MM.1S (cell line): ENCODE data around the gene TRABD2B.

Experiments used
- DNase-seq: peaks from one replicate; pipeline ENCODE4 v3.0.0-alpha.2; 2015
- H2AFZ ChIP-seq: fragments of 300-600 bp; sonication (generic); 2 replicates; pipeline ENCODE4 v1.6.0; 2016; ENCODE audit warnings: antibody characterized with exemption, low read length
- H3F3A ChIP-seq: fragments of 300-600 bp; sonication (generic); 2 replicates; pipeline ENCODE4 v1.6.1; 2016; ENCODE audit warnings: mild to moderate bottlenecking, antibody characterized with exemption, low read length, moderate library complexity, mixed read lengths; ENCODE audit not compliant: insufficient read depth
- H3K27ac ChIP-seq: fragments of 300-600 bp; sonication (generic); 2 replicates; pipeline ENCODE4 v1.5.1; 2016; ENCODE audit warnings: mild to moderate bottlenecking, low read length
- H3K27me3 ChIP-seq: fragments of 300-600 bp; sonication (generic); replicated peaks from 2 replicates; pipeline ENCODE4 v1.6.0; 2016; ENCODE audit warnings: low read length; ENCODE audit not compliant: insufficient read depth
- H3K36me3 ChIP-seq: fragments of 300-600 bp; sonication (generic); replicated peaks from 2 replicates; pipeline ENCODE4 v1.6.1; 2016; ENCODE audit warnings: mild to moderate bottlenecking, low read length, mixed read lengths; ENCODE audit not compliant: insufficient read depth
- H3K4me1 ChIP-seq: fragments of 300-600 bp; sonication (generic); 2 replicates; pipeline ENCODE4 v1.6.1; 2016; ENCODE audit warnings: low read length, mixed read lengths
- H3K4me2 ChIP-seq: fragments of 300-600 bp; sonication (generic); 2 replicates; pipeline ENCODE4 v1.6.0; 2016; ENCODE audit warnings: low read depth, low read length
- H3K4me3 ChIP-seq: fragments of 300-600 bp; sonication (generic); 2 replicates; pipeline ENCODE4 v1.5.1; 2016; ENCODE audit warnings: low read length, mixed read lengths
- H3K79me2 ChIP-seq: fragments of 300-600 bp; sonication (generic); 2 replicates; pipeline ENCODE4 v1.6.1; 2016; ENCODE audit warnings: mixed run types, low read length, mixed read lengths
- H3K9ac ChIP-seq: fragments of 300-600 bp; sonication (generic); 2 replicates; pipeline ENCODE4 v1.6.1; 2016; ENCODE audit warnings: low read length, mixed read lengths
- H3K9me2 ChIP-seq: fragments of 300-600 bp; sonication (generic); replicated peaks from 2 replicates; pipeline ENCODE4 v1.6.1; 2016; ENCODE audit warnings: mild to moderate bottlenecking, low read length, mixed read lengths; ENCODE audit not compliant: insufficient read depth
- H3K9me3 ChIP-seq: fragments of 300-600 bp; sonication (generic); replicated peaks from 2 replicates; pipeline ENCODE4 v1.6.1; 2016; ENCODE audit warnings: mild to moderate bottlenecking, low read length, mixed read lengths; ENCODE audit not compliant: insufficient read depth
- H4K20me1 ChIP-seq: fragments of 300-600 bp; sonication (generic); 2 replicates; pipeline ENCODE4 v1.6.1; 2016; ENCODE audit warnings: mild to moderate bottlenecking, low read length, moderate library complexity, mixed read lengths; ENCODE audit not compliant: insufficient read depth
- CTCF ChIP-seq: fragments of 300-600 bp; sonication (generic); IDR thresholded peaks from 2 replicates; pipeline ENCODE4 v1.5.1; 2016; ENCODE audit warnings: antibody characterized with exemption, low read length, mixed read lengths
- EZH2 ChIP-seq: fragments of 300-600 bp; sonication (generic); optimal IDR thresholded peaks from 2 replicates; pipeline ENCODE3; 2017; ENCODE audit warnings: low read depth, mild to moderate bottlenecking, antibody characterized with exemption, low read length, mixed read lengths
- EZH2phosphoT487 ChIP-seq: fragments of 300-600 bp; sonication (generic); IDR thresholded peaks from 2 replicates; pipeline ENCODE4 v1.6.1; 2018; ENCODE audit warnings: antibody characterized with exemption, low read length

TRABD2B gene

GRCh38 chr1:47752559-47752958 is 244.6 kb downstream of the TRABD2B start:
- Histone ChIP-seq H3K36me3 (no peaks in the 10 kb centered on the region), H3K9ac (no peak overlapping the region), H3K27me3 (no peaks in the 10 kb centered on the region), H3K4me1 (no peaks in the 10 kb centered on the region), H3K4me2 (no peak overlapping the region), H3K4me3 (no peak overlapping the region), H2AFZ (no peak overlapping the region), H3K27ac (no peak overlapping the region), H3F3A (no peaks in the 10 kb centered on the region), H4K20me1 (no peaks in the 10 kb centered on the region), H3K9me2 (no peaks in the 10 kb centered on the region), H3K9me3 (no peaks in the 10 kb centered on the region), H3K79me2 (no peaks in the 10 kb centered on the region)
- no peak for DNase-seq
- no peak for TF ChIP-seq CTCF
- TF ChIP-seq EZH2: no peak
- no peak for TF ChIP-seq EZH2phosphoT487

- DNase-seq: no peak
- Histone ChIP-seq H3K4me3 (no peak overlapping the region), H2AFZ (no peak overlapping the region), H3K27ac (no peak overlapping the region), H3K9me3 (no peaks in the 10 kb centered on the region), H3K9me2 (no peaks in the 10 kb centered on the region), H3K9ac (no peak overlapping the region), H3K4me2 (no peak overlapping the region), H3K27me3 (no peaks in the 10 kb centered on the region), H3K4me1 (no peaks in the 10 kb centered on the region), H3F3A (no peaks in the 10 kb centered on the region), H3K36me3 (no peaks in the 10 kb centered on the region), H3K79me2 (no peaks in the 10 kb centered on the region), H4K20me1 (no peaks in the 10 kb centered on the region)
- TF ChIP-seq CTCF (no peak), EZH2 (no peak), EZH2phosphoT487 (no peak)
Observed at GRCh38 chr1:47751996-47752451, 245.2 kb downstream of the TRABD2B start.

- H3K36me3 ChIP-seq: no peaks in the 10 kb centered on the region
- H3K27ac ChIP-seq: no peak overlapping the region
- H3K4me3 ChIP-seq: no peak overlapping the region
- no peak for DNase-seq
- no peak for TF ChIP-seq CTCF
- TF ChIP-seq EZH2: no peak
- H2AFZ ChIP-seq: no peak overlapping the region
- H3K9ac ChIP-seq: no peak overlapping the region
- H3K9me2 ChIP-seq: no peaks in the 10 kb centered on the region
- no peaks in the 10 kb centered on the region for H3K27me3 ChIP-seq
- H3K4me2 ChIP-seq: no peak overlapping the region
- no peaks in the 10 kb centered on the region for H3K9me3 ChIP-seq
- H3K4me1 ChIP-seq: no peaks in the 10 kb centered on the region
- H4K20me1 ChIP-seq: no peaks in the 10 kb centered on the region
- H3F3A ChIP-seq: no peaks in the 10 kb centered on the region
- no peaks in the 10 kb centered on the region for H3K79me2 ChIP-seq
Observed at GRCh38 chr1:47751193-47751592, 246.0 kb downstream of the TRABD2B start.
